CD4-positive, CD25-positive, alpha-beta regulatory T cell (primary cell): Measurements from ENCODE around the gene C19orf85. TPM values are rescaled to one million over a fixed set of nuclear protein-coding genes. Genes with fewer than 3 reads are reported as not detected.

ENCODE experiments used
- ATAC-seq, 2 donors: fragments of 150-1000 bp; cut with Tn5 transposase; one replicate each; pipeline ENCODE4 v1.10.0; 2021; ENCODE audit warnings: low read depth in 2 of 2, moderate number of reproducible peaks in 2 of 2, moderate library complexity in 1 of 2
- DNase-seq, 3 donors: peaks; one replicate each; pipeline versions ENCODE4 v3.0.0 to v3.0.0-alpha.2; 2012 to 2022; ENCODE audit warnings: mixed read lengths in 1 of 3
- H3K27ac ChIP-seq: one replicate; pipeline ENCODE4 v1.7.0; 2013; ENCODE audit warnings: mild to moderate bottlenecking, low read length; ENCODE audit not compliant: insufficient read depth, poor library complexity, severe bottlenecking
- H3K27me3 ChIP-seq: one replicate; pipeline ENCODE4 v1.7.0; 2013; ENCODE audit warnings: low read length; ENCODE audit not compliant: control insufficient read depth, insufficient read depth
- H3K36me3 ChIP-seq: one replicate; pipeline ENCODE4 v1.7.0; 2013; ENCODE audit warnings: mild to moderate bottlenecking, low read length, moderate library complexity; ENCODE audit not compliant: control insufficient read depth, insufficient read depth
- H3K4me1 ChIP-seq: 2 replicates; pipeline ENCODE4 v1.7.0; 2013; ENCODE audit warnings: mild to moderate bottlenecking, low read length; ENCODE audit not compliant: insufficient read depth, control insufficient read depth, poor library complexity, severe bottlenecking
- H3K4me3 ChIP-seq: one replicate; pipeline ENCODE4 v1.7.0; 2013; ENCODE audit warnings: low read depth, mild to moderate bottlenecking, low read length, moderate library complexity
- H3K9me3 ChIP-seq, 2 experiments: 1 replicate in 1 of 2; 2 replicates in 1 of 2; pipeline ENCODE4 v1.7.0; 2013; ENCODE audit warnings: low read length in 2 of 2, mild to moderate bottlenecking in 1 of 2, moderate library complexity in 1 of 2; ENCODE audit not compliant: control insufficient read depth in 2 of 2
- H3K27ac Mint-ChIP-seq, 3 donors: one replicate each; pipeline ENCODE4 v1.8.0; 2020 to 2022; ENCODE audit warnings: mild to moderate bottlenecking in 3 of 3, mixed read lengths in 3 of 3, moderate library complexity in 2 of 3
- H3K27me3 Mint-ChIP-seq: one replicate; pipeline ENCODE4 v1.8.0; 2022; ENCODE audit warnings: mild to moderate bottlenecking, mixed read lengths
- H3K36me3 Mint-ChIP-seq: one replicate; pipeline ENCODE4 v1.8.0; 2020; ENCODE audit warnings: mixed read lengths
- H3K4me1 Mint-ChIP-seq, 4 donors: one replicate each; pipeline ENCODE4 v1.8.0; 2020 to 2022; ENCODE audit warnings: mixed read lengths in 4 of 4, mild to moderate bottlenecking in 1 of 4
- H3K4me3 Mint-ChIP-seq, 4 donors: one replicate each; pipeline ENCODE4 v1.8.0; 2020 to 2022; ENCODE audit warnings: mild to moderate bottlenecking in 4 of 4, mixed read lengths in 4 of 4, moderate library complexity in 3 of 4
- H3K9me3 Mint-ChIP-seq, 7 donors: one replicate each; pipeline ENCODE4 v1.8.0; 2020 to 2022; ENCODE audit warnings: mixed read lengths in 7 of 7, mild to moderate bottlenecking in 3 of 7, moderate library complexity in 2 of 7
- polyA plus RNA-seq, 4 donors: library from polyadenylated mRNA; unstranded; fragments of 300-500 nt; fragmentation: Illumina TruSeq; gene quantifications; one replicate each; pipeline ENCODE4 v1.2.3, GENCODE V29; 2021
- total RNA-seq: library from RNA; stranded (reverse); gene quantifications from one replicate; pipeline ENCODE4 v1.2.3, GENCODE V29; 2022

C19orf85 gene
- total RNA-seq, result not detected
- polyA plus RNA-seq, result not detected

DNA sequence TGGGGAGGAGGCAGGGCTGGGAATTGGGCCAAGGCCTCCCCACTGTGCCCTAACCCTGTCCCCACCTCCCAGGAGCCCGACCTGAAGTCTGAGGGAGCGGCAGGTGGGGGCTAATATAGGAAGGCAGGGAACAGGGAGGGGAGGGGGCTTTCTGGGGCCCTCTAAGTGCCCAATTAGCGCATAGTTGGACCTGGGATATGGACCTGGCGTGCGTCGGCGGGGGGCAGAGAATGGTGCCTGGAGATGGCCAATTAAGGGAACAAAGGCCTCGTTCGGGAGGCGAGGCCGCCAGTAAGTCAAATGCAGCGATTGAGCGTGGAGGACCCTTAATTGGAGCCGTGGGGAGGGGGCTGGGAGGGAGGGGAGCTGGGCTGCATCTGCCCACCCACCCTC is at the start of gene C19orf85:
C19orf85 (minus strand) TSS at position 90 of the 393 bp plus-strand sequence. CDS start 197 bp downstream, outside the sequence.
- Histone ChIP-seq H3K4me1 (peaks cover 24% of the 10 kb centered on the region), H3K27ac (no peak within 1 kb of the TSS), H3K36me3 (no peaks in the 10 kb centered on the region), H3K4me3 (no peak within 1 kb of the TSS), H3K9me3 (no peaks in the 10 kb centered on the region), H3K27me3 (no peaks in the 10 kb centered on the region)
- H3K27me3 Mint-ChIP-seq, result no peaks in the 10 kb centered on the region
- H3K9me3 Mint-ChIP-seq, result no peaks in the 10 kb centered on the region
- H3K27ac Mint-ChIP-seq, result peak within 1 kb of the TSS in 1 of 3 donors; percentile 20
- peaks cover 0 to 28% (median 8%) of the 10 kb centered on the region in 4 donors for H3K4me1 Mint-ChIP-seq
- H3K36me3 Mint-ChIP-seq, result no peaks in the 10 kb centered on the region
- H3K4me3 Mint-ChIP-seq, result peak within 1 kb of the TSS in 3 of 4 donors; percentile 33 to 74 (median 53)
- ATAC-seq (no peak), DNase-seq (no peak)

DNA sequence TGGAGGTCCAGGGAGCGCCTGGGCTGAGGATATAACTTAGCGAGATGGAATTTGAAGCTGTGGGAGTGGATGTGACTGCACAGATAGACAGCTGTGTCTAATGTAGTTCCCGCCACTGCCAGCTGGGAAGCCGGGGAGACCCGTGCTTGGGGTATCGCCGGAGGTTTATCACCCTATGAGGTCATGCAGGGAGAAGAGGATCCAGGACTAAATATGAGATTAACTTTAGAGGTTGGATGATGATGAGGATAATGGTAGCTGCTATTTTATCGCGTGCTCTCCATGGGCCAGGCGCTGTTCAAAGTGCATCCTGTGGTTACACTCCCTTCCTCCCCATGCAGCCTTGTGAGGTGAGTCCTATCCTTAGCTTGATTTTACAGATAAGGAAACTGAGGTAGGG is 43.6 kb upstream of the C19orf85 start:
- H3K27ac Mint-ChIP-seq, result no peak overlapping the region
- peaks cover 17% of the 10 kb centered on the region for H3K27me3 Mint-ChIP-seq

DNA sequence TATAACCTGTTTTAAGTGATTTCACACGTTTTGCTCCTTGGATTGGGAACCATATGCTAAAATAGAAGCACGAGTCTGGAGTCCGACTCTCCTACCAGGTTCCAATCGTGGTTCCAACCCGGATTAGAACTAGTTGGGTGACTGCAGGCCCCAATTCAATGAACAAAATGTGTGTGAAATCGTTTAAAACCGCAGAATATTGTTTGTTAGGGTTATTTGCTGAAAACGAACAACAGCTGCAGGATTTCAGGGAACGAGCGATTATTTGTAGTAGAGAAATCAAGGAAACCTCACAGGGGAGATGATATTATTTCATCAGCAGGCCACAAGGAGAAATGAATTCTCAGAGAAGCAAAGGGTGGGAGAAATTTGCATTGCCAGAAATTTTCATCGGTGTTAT is 40.4 kb upstream of the C19orf85 start:
- peaks cover 8% of the 10 kb centered on the region for H3K27me3 Mint-ChIP-seq
- H3K4me1 ChIP-seq, result peaks cover 11% of the 10 kb centered on the region
- no peak overlapping the region for H3K27ac Mint-ChIP-seq
- no peaks in the 10 kb centered on the region for H3K27me3 ChIP-seq
- H3K36me3 ChIP-seq, result no peaks in the 10 kb centered on the region
- H3K9me3 ChIP-seq, result no peaks in the 10 kb centered on the region
- DNase-seq (no peak), ATAC-seq (no peak)
- peaks cover 0 to 17% (median 7%) of the 10 kb centered on the region in 4 donors for H3K4me1 Mint-ChIP-seq
- H3K27ac ChIP-seq, result no peak overlapping the region
- H3K4me3 Mint-ChIP-seq, result peak overlapping the region in 1 of 4 donors; percentile 35
- no peak overlapping the region for H3K4me3 ChIP-seq
- H3K9me3 Mint-ChIP-seq, result peaks cover 0 to 2% (median 0%) of the 10 kb centered on the region in 7 donors
- H3K36me3 Mint-ChIP-seq, result no peaks in the 10 kb centered on the region

More for the DNA sequence above, 43.6 kb upstream of the C19orf85 start:
- H3K36me3 Mint-ChIP-seq, result no peaks in the 10 kb centered on the region
- H3K4me1 Mint-ChIP-seq, result peaks cover 0 to 11% (median 4%) of the 10 kb centered on the region in 4 donors
- no peaks in the 10 kb centered on the region for H3K27me3 ChIP-seq
- no peak overlapping the region for H3K4me3 ChIP-seq
- H3K4me1 ChIP-seq, result peaks cover 11% of the 10 kb centered on the region
- no peak for ATAC-seq
- no peak overlapping the region for H3K27ac ChIP-seq
- no peak for DNase-seq
- H3K36me3 ChIP-seq, result no peaks in the 10 kb centered on the region
- H3K9me3 ChIP-seq, result no peaks in the 10 kb centered on the region
- H3K4me3 Mint-ChIP-seq, result no peak overlapping the region
- peaks cover 0 to 2% (median 0%) of the 10 kb centered on the region in 7 donors for H3K9me3 Mint-ChIP-seq

DNA sequence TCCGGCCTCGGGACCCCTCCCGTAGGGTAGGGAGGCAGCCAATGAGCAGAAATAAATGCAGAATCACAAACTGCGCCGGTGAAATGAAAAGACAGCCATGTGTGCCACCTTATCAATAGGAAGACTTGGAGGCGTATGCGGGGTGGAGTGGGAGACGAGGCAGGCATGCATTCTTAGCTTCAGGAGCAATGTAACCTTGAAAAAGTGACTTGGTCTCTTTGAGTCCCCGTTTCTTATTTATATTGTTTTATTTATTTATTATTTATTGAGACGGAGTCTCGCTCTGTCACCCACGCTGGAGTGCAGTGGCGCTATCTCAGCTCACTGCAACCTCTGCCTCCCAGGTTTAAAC is 39.7 kb upstream of the C19orf85 start:
- no peak overlapping the region for H3K4me3 ChIP-seq
- H3K4me1 ChIP-seq, result peaks cover 11% of the 10 kb centered on the region
- Mint-ChIP-seq H3K36me3 (no peaks in the 10 kb centered on the region), H3K4me1 (peaks cover 0 to 17% (median 7%) of the 10 kb centered on the region in 4 donors), H3K27me3 (peaks cover 8% of the 10 kb centered on the region), H3K4me3 (peak overlapping the region; percentile 63 to 90 (median 86)), H3K9me3 (peaks cover 0 to 2% (median 0%) of the 10 kb centered on the region in 7 donors), H3K27ac (peak overlapping the region in 1 of 3 donors; percentile 69)
- no peaks in the 10 kb centered on the region for H3K27me3 ChIP-seq
- H3K36me3 ChIP-seq, result no peaks in the 10 kb centered on the region
- peak overlapping the region; percentile 68 for H3K27ac ChIP-seq
- H3K9me3 ChIP-seq, result no peaks in the 10 kb centered on the region
- ATAC-seq, result no peak
- DNase-seq, result no peak

DNA sequence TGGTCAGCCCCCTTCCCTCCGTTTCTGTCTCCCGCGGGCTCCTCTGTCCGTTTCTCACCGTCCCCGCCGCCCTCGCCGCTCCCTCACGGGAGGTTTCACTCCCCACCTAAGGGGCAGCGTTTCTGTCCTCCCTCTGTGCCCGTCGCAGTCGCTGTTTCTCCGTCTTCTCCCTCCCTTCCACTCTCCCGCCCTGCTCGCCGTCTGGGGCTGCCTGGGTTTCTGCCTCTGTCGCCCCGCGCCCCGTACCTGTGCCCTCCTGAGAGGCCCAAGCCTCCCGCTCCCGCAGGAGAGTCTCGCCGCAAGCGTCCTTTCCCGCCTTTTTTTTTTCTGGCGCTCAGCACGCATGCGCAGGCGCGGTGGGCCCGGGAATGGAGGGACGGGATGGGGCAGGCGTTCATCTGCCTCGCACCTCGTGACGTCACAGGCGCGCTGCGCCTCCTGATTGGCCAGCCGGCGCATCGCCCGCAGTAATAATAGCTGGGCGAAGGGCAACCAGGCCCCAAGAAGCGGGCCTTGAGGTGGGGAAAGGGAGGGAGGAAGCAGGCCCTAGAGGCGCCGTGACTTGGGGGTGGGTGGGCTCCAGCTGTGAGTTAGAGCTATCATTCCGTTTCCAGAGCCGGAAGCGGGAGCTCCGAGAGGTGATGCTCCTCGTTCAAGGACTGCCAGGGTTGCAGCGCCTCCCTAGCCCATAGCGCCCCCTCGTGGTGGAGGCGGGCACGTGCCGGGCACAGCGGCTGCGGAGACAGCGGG is 39.1 kb upstream of the C19orf85 start:
- peaks cover 8% of the 10 kb centered on the region for H3K27me3 Mint-ChIP-seq
- H3K4me1 Mint-ChIP-seq, result peaks cover 0 to 17% (median 7%) of the 10 kb centered on the region in 4 donors

DNA sequence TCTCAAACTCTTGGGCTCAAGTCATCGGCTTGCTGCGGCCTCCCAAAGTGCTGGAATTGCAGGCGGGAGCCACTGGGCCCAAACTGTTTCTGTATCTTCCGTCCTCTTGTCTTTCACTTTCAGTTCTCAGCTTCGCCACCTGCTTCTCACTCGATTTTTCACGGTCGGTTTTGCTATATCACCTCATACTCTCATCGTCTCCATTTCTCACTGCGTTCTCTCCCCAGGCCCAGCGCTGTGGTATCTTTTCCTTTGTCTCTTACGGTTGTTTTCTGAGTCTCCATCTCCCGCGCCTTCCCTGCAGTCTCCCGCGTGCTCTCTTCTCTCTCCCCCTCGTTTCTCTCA is 38.6 kb upstream of the C19orf85 start:
- Mint-ChIP-seq H3K36me3 (no peaks in the 10 kb centered on the region), H3K9me3 (peaks cover 0 to 2% (median 0%) of the 10 kb centered on the region in 7 donors), H3K4me3 (peak overlapping the region; percentile 64 to 90 (median 86)), H3K27ac (peak overlapping the region; percentile 58 to 73 (median 69)), H3K27me3 (peaks cover 8% of the 10 kb centered on the region), H3K4me1 (peaks cover 0 to 17% (median 7%) of the 10 kb centered on the region in 4 donors)
- no peak overlapping the region for H3K27ac ChIP-seq
- H3K4me1 ChIP-seq, result peaks cover 11% of the 10 kb centered on the region
- no peak overlapping the region for H3K4me3 ChIP-seq
- H3K27me3 ChIP-seq, result no peaks in the 10 kb centered on the region
- no peaks in the 10 kb centered on the region for H3K9me3 ChIP-seq
- ATAC-seq (no peak), DNase-seq (peak in 1 of 3 donors; percentile 7)
- H3K36me3 ChIP-seq, result no peaks in the 10 kb centered on the region

More for the DNA sequence above, 39.1 kb upstream of the C19orf85 start:
- H3K9me3 ChIP-seq, result no peaks in the 10 kb centered on the region
- no peaks in the 10 kb centered on the region for H3K27me3 ChIP-seq
- Mint-ChIP-seq H3K27ac (peak overlapping the region; percentile 58 to 85 (median 69)), H3K36me3 (no peaks in the 10 kb centered on the region), H3K9me3 (peaks cover 0 to 2% (median 0%) of the 10 kb centered on the region in 7 donors), H3K4me3 (peak overlapping the region; percentile 64 to 90 (median 86))
- ATAC-seq, result peak; percentile 92 to 93
- peaks cover 11% of the 10 kb centered on the region for H3K4me1 ChIP-seq
- H3K4me3 ChIP-seq, result peak overlapping the region; percentile 59
- H3K36me3 ChIP-seq, result no peaks in the 10 kb centered on the region
- peak; percentile 83 to 91 (median 90) for DNase-seq
- H3K27ac ChIP-seq, result peak overlapping the region; percentile 68

DNA sequence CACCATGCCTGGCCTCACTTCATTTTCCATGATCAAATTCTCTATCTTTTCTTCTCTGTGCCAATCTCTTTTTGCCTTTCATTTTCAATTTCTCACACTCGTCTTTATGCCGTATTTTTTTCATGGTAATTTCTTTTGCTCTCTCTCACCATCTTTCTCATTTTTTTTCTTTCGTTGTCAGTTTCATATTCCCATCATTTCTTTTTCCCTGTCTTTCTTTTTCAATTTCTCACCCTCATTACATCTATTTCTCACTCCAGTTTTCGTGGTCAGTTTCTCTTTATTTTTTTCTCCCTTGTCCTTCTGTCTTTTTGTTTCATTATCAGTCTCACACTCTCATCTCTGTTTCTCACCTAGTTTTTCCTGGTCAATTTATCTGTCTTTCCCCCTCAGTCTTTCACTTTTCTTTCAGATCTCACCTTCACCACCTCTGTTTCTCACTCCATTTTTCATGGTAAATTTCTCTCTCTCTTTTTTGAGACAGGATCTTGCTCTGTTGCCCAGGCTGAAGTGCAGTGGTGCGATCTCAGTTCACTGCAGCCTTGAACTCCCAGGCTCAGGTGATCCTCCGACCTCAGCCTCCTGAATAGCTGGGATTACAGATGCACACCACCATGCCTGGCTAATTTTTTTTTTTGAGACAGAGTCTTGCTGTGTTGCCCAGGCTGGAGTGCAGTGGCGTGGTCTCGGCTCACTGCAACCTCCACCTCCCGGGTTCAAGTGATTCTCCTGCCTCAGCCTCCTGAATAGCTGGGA is 37.8 kb upstream of the C19orf85 start:
- peaks cover 11% of the 10 kb centered on the region for H3K4me1 ChIP-seq
- Mint-ChIP-seq H3K9me3 (no peaks in the 10 kb centered on the region), H3K27ac (no peak overlapping the region), H3K4me3 (peak overlapping the region in 3 of 4 donors; percentile 13 to 88 (median 86)), H3K36me3 (no peaks in the 10 kb centered on the region), H3K4me1 (peaks cover 0 to 17% (median 7%) of the 10 kb centered on the region in 4 donors), H3K27me3 (peaks cover 8% of the 10 kb centered on the region)
- H3K9me3 ChIP-seq, result no peaks in the 10 kb centered on the region
- no peak for DNase-seq
- no peak for ATAC-seq
- no peaks in the 10 kb centered on the region for H3K36me3 ChIP-seq
- no peak overlapping the region for H3K27ac ChIP-seq
- no peak overlapping the region for H3K4me3 ChIP-seq
- H3K27me3 ChIP-seq, result no peaks in the 10 kb centered on the region
